Measurements from ENCODE around the gene SFXN5. TPM values are rescaled to one million over a fixed set of nuclear protein-coding genes. Genes with fewer than 3 reads are reported as not detected.

The SFXN5 gene
- total RNA-seq, 1 donor from 2014 or later: 15.4 TPM

GRCh38 chr2:72936660-72937355, 134.7 kb downstream of the SFXN5 start:
- Histone ChIP-seq H3K27me3 (ENCODE audit: low read depth) (peaks cover 7% of the 10 kb centered on the region), H3K36me3 (no peaks in the 10 kb centered on the region), H3K4me3 (no peak overlapping the region), H3K27ac (no peak overlapping the region), H3K4me1 (no peaks in the 10 kb centered on the region), H3K9me3 (no peaks in the 10 kb centered on the region)
- TF ChIP-seq CTCF (IDR thresholded peaks at IDR 0.05): no peak
- ATAC-seq (no peak), DNase-seq (no peak)
- intact Hi-C loops (cut with DNase I): no loop called here

- H3K9me3 ChIP-seq: no peaks in the 10 kb centered on the region
- no peaks in the 10 kb centered on the region for H3K36me3 ChIP-seq
- H3K4me3 ChIP-seq: no peak overlapping the region
- H3K4me1 ChIP-seq: no peaks in the 10 kb centered on the region
- no peak for DNase-seq
- no peak overlapping the region for H3K27ac ChIP-seq
- intact Hi-C loops (cut with DNase I): no loop called here
- no peak for ATAC-seq
- peaks cover 11% of the 10 kb centered on the region for H3K27me3 ChIP-seq (ENCODE audit: low read depth)
- TF ChIP-seq CTCF (IDR thresholded peaks at IDR 0.05): no peak
Observed at GRCh38 chr2:72935611-72935957, 135.9 kb downstream of the SFXN5 start.

GRCh38 chr2:72934683-72935610, 136.6 kb downstream of the SFXN5 start:
- Histone ChIP-seq H3K4me1 (no peaks in the 10 kb centered on the region), H3K36me3 (no peaks in the 10 kb centered on the region), H3K27me3 (ENCODE audit: low read depth) (peaks cover 11% of the 10 kb centered on the region), H3K27ac (no peak overlapping the region), H3K4me3 (no peak overlapping the region), H3K9me3 (no peaks in the 10 kb centered on the region)
- no peak for DNase-seq
- TF ChIP-seq CTCF (IDR thresholded peaks at IDR 0.05): peak; percentile 23
- ATAC-seq: no peak
- intact Hi-C loops (cut with DNase I): no loop called here

- peaks cover 23% of the 10 kb centered on the region for H3K27me3 ChIP-seq (ENCODE audit: low read depth)
- no peak overlapping the region for H3K4me3 ChIP-seq
- H3K36me3 ChIP-seq: no peaks in the 10 kb centered on the region
- TF ChIP-seq CTCF (IDR thresholded peaks at IDR 0.05): no peak
- intact Hi-C loops (cut with DNase I): no loop called here
- no peaks in the 10 kb centered on the region for H3K4me1 ChIP-seq
- ATAC-seq (no peak), DNase-seq (no peak)
- H3K9me3 ChIP-seq: no peaks in the 10 kb centered on the region
- no peak overlapping the region for H3K27ac ChIP-seq
Observed at GRCh38 chr2:72933646-72934151, 137.8 kb downstream of the SFXN5 start.

- H3K4me3 ChIP-seq: no peak overlapping the region
- peaks cover 28% of the 10 kb centered on the region for H3K27me3 ChIP-seq (ENCODE audit: low read depth)
- TF ChIP-seq CTCF (IDR thresholded peaks at IDR 0.05): no peak
- ATAC-seq (no peak), DNase-seq (no peak)
- no peaks in the 10 kb centered on the region for H3K9me3 ChIP-seq
- no peaks in the 10 kb centered on the region for H3K4me1 ChIP-seq
- intact Hi-C loops (cut with DNase I): no loop called here
- H3K27ac ChIP-seq: no peak overlapping the region
- H3K36me3 ChIP-seq: no peaks in the 10 kb centered on the region
Observed at GRCh38 chr2:72933207-72933606, 138.3 kb downstream of the SFXN5 start.

Data from lower lobe of right lung (tissue), 2 donors.